CD14-positive monocyte (primary cell): ENCODE measurements around the gene MYOCD. TPM values are rescaled to one million over a fixed set of nuclear protein-coding genes. Genes with fewer than 3 reads are reported as not detected.

ENCODE experiments used
- DNase-seq, 3 donors: peaks; one replicate each; pipeline ENCODE4 v3.0.0-alpha.2; 2011 to 2022
- H2AFZ ChIP-seq: 2 replicates; pipeline ENCODE4 v1.6.0; 2012; ENCODE audit warnings: mild to moderate bottlenecking, low read depth, low read length, inconsistent platforms; ENCODE audit not compliant: insufficient read depth, poor library complexity, severe bottlenecking
- H3K27ac ChIP-seq, 2 donors: 1 replicate in 1 of 2; 2 replicates in 1 of 2; pipeline ENCODE4 v1.5.1; 2012 to 2013; ENCODE audit warnings: low read length in 2 of 2, control low read depth in 1 of 2, inconsistent platforms in 1 of 2, low read depth in 1 of 2, mild to moderate bottlenecking in 1 of 2
- H3K27me3 ChIP-seq, 2 donors: one replicate each; pipeline versions ENCODE4 v1.6.0 to v1.6.1; 2011 to 2013; ENCODE audit warnings: low read length in 2 of 2; ENCODE audit not compliant: control insufficient read depth in 2 of 2, insufficient read depth in 2 of 2
- H3K36me3 ChIP-seq, 2 donors: replicated peaks in 1 of 2; 1 replicate in 1 of 2; 2 replicates in 1 of 2; pipeline versions ENCODE4 v1.5.1 to v1.6.1; 2012 to 2013; ENCODE audit warnings: low read length in 2 of 2, control low read depth in 1 of 2, inconsistent platforms in 1 of 2, mild to moderate bottlenecking in 1 of 2; ENCODE audit not compliant: insufficient read depth in 2 of 2, control insufficient read depth in 1 of 2
- H3K4me1 ChIP-seq, 2 donors: 1 replicate in 1 of 2; 2 replicates in 1 of 2; pipeline versions ENCODE4 v1.5.1 to v1.6.1; 2012 to 2013; ENCODE audit warnings: low read length in 2 of 2, control low read depth in 1 of 2, inconsistent platforms in 1 of 2, mild to moderate bottlenecking in 1 of 2, moderate library complexity in 1 of 2; ENCODE audit not compliant: insufficient read depth in 2 of 2, control insufficient read depth in 1 of 2
- H3K4me2 ChIP-seq: replicated peaks from 2 replicates; pipeline ENCODE3; 2012; ENCODE audit warnings: low read length, moderate library complexity, mild to moderate bottlenecking; ENCODE audit not compliant: poor library complexity, severe bottlenecking; ENCODE audit errors: extremely low read depth
- H3K4me3 ChIP-seq, 3 experiments: fragments of 200-600 bp in 1 of 3; sonication (generic) in 1 of 3; replicated peaks in 1 of 3; 1 replicate in 2 of 3; 2 replicates in 1 of 3; pipeline ENCODE4 v1.5.1; 2011 to 2013; ENCODE audit warnings: low read length in 3 of 3, mild to moderate bottlenecking in 3 of 3, control low read depth in 2 of 3, low read depth in 2 of 3, inconsistent platforms in 1 of 3, moderate library complexity in 1 of 3
- H3K79me2 ChIP-seq: 2 replicates; pipeline ENCODE4 v1.6.0; 2012; ENCODE audit warnings: mild to moderate bottlenecking, control low read depth, inconsistent platforms, low read length, moderate library complexity; ENCODE audit not compliant: insufficient read depth
- H3K9ac ChIP-seq: 2 replicates; pipeline ENCODE4 v1.6.0; 2017; ENCODE audit warnings: low read length, mild to moderate bottlenecking; ENCODE audit not compliant: insufficient read depth, poor library complexity, severe bottlenecking
- H3K9me3 ChIP-seq, 2 donors: replicated peaks in 1 of 2; 1 replicate in 1 of 2; 2 replicates in 1 of 2; pipeline versions ENCODE4 v1.5.1 to v1.6.1; 2012 to 2013; ENCODE audit warnings: low read length in 2 of 2, control low read depth in 1 of 2; ENCODE audit not compliant: control insufficient read depth in 1 of 2, insufficient read depth in 1 of 2
- H4K20me1 ChIP-seq: 2 replicates; pipeline ENCODE4 v1.6.0; 2012; ENCODE audit warnings: mild to moderate bottlenecking, low read length, control low read depth, moderate library complexity; ENCODE audit not compliant: insufficient read depth
- H3K27ac Mint-ChIP-seq, 7 donors: one replicate each; pipeline ENCODE4 v1.8.0; 2020; ENCODE audit warnings: mild to moderate bottlenecking in 7 of 7, mixed read lengths in 7 of 7, moderate library complexity in 6 of 7, inconsistent platforms in 2 of 7
- H3K27me3 Mint-ChIP-seq, 3 donors: one replicate each; pipeline ENCODE4 v1.8.0; 2021 to 2022; ENCODE audit warnings: low read depth in 3 of 3, mild to moderate bottlenecking in 3 of 3, mixed read lengths in 3 of 3, moderate library complexity in 3 of 3, inconsistent platforms in 1 of 3
- H3K36me3 Mint-ChIP-seq, 2 donors: one replicate each; pipeline ENCODE4 v1.8.0; 2020; ENCODE audit warnings: mixed read lengths in 2 of 2, inconsistent platforms in 1 of 2, mild to moderate bottlenecking in 1 of 2
- H3K4me1 Mint-ChIP-seq: one replicate; pipeline ENCODE4 v1.8.0; 2020; ENCODE audit warnings: mild to moderate bottlenecking, mixed read lengths
- H3K4me3 Mint-ChIP-seq, 2 donors: one replicate each; pipeline ENCODE4 v1.8.0; 2020; ENCODE audit warnings: mild to moderate bottlenecking in 2 of 2, mixed read lengths in 2 of 2, moderate library complexity in 1 of 2
- H3K9me3 Mint-ChIP-seq, 7 donors: one replicate each; pipeline ENCODE4 v1.8.0; 2020 to 2022; ENCODE audit warnings: mixed read lengths in 7 of 7, mild to moderate bottlenecking in 6 of 7, moderate library complexity in 6 of 7, inconsistent platforms in 2 of 7
- CTCF ChIP-seq: fragments of 200-600 bp; IDR thresholded peaks from one replicate; pipeline ENCODE4 v1.8.0; 2022; ENCODE audit warnings: antibody characterized with exemption, mild to moderate bottlenecking
- WGBS: methylation state at CpG from one replicate; pipeline ENCODE4 v1.1.5; 2013; ENCODE audit warnings: missing lambda C conversion rate; ENCODE audit not compliant: insufficient coverage; 5-methylcytosine and 5-hydroxymethylcytosine counted together
- intact Hi-C, 2 donors: fragments of 100-400 bp; cut with micrococcal nuclease; formaldehyde crosslinking; loops; one replicate each; pipeline versions ENCODE4 v1.15.0 to v1.15.1; 2023
- polyA plus RNA-seq, 3 donors: library from polyadenylated mRNA; depleted of rRNA in 1 of 3; unstranded in 2 of 3; stranded (reverse) in 1 of 3; fragments of 300-500 nt in 2 of 3; fragments of >200 nt in 1 of 3; fragmentation: Illumina TruSeq in 2 of 3; gene quantifications; 1 replicate in 2 of 3; 2 replicates in 1 of 3; pipeline ENCODE4 v1.2.3, GENCODE V29; 2012 to 2021

Gene MYOCD
- polyA plus RNA-seq, 3 donors = not detected

GRCh38 chr17:12640364-12640763, 25.3 kb upstream of the MYOCD start:
- Mint-ChIP-seq H3K27ac (no peak overlapping the region), H3K4me1 (no peaks in the 10 kb centered on the region), H3K27me3 (peaks cover 0 to 3% (median 1%) of the 10 kb centered on the region in 3 donors), H3K36me3 (no peaks in the 10 kb centered on the region), H3K4me3 (no peak overlapping the region), H3K9me3 (peaks cover 0 to 15% (median 2%) of the 10 kb centered on the region in 7 donors)
- intact Hi-C loops = no loop called here
- H3K79me2 ChIP-seq = no peaks in the 10 kb centered on the region
- H3K27me3 ChIP-seq = no peaks in the 10 kb centered on the region
- H4K20me1 ChIP-seq = no peaks in the 10 kb centered on the region
- no peaks in the 10 kb centered on the region for H3K36me3 ChIP-seq
- peaks cover 0 to 5% of the 10 kb centered on the region in 2 donors for H3K9me3 ChIP-seq
- no peak for DNase-seq
- H2AFZ ChIP-seq = no peak overlapping the region
- H3K27ac ChIP-seq = no peak overlapping the region
- H3K4me1 ChIP-seq = no peaks in the 10 kb centered on the region
- no peak for TF ChIP-seq CTCF
- no peak overlapping the region for H3K4me3 ChIP-seq
- no peak overlapping the region for H3K4me2 ChIP-seq
- no peak overlapping the region for H3K9ac ChIP-seq
- 96% methylated on average over 2 of the region's 2 CpGs for whole genome bisulfite sequencing

- H3K4me1 Mint-ChIP-seq = no peaks in the 10 kb centered on the region
- intact Hi-C loops = no loop called here
Measured at GRCh38 chr17:12641084-12641483, 24.6 kb upstream of the MYOCD start.

More at GRCh38 chr17:12641084-12641483, 24.6 kb upstream of the MYOCD start:
- Histone ChIP-seq H2AFZ (no peak overlapping the region), H4K20me1 (no peaks in the 10 kb centered on the region), H3K4me1 (no peaks in the 10 kb centered on the region), H3K4me3 (no peak overlapping the region), H3K27me3 (no peaks in the 10 kb centered on the region), H3K27ac (no peak overlapping the region), H3K9ac (no peak overlapping the region), H3K4me2 (no peak overlapping the region), H3K79me2 (no peaks in the 10 kb centered on the region), H3K36me3 (no peaks in the 10 kb centered on the region), H3K9me3 (peaks cover 0 to 5% of the 10 kb centered on the region in 2 donors)
- Mint-ChIP-seq H3K4me3 (no peak overlapping the region), H3K27ac (no peak overlapping the region), H3K36me3 (no peaks in the 10 kb centered on the region), H3K9me3 (peaks cover 0 to 15% (median 2%) of the 10 kb centered on the region in 7 donors), H3K27me3 (peaks cover 0 to 3% (median 1%) of the 10 kb centered on the region in 3 donors)
- no peak for TF ChIP-seq CTCF
- 100% methylated on average over 1 of the region's 2 CpGs for WGBS
- no peak for DNase-seq
